Measurements from ENCODE around the gene SCIMP. TPM values are rescaled to one million over a fixed set of nuclear protein-coding genes. Genes with fewer than 3 reads are reported as not detected.
"Not testable (repeated sequence)": the region's sequence is repeated elsewhere in the genome, so short reads cannot be mapped to it uniquely, and the experiment has no call there.

Gene SCIMP
- total RNA-seq, 1 donor from 2014 or later = 2.2 TPM

- H3K27me3 ChIP-seq = no peaks in the 10 kb centered on the region
- no peaks in the 10 kb centered on the region for H3K9me3 ChIP-seq
- DNase-seq (ENCODE audit: extremely low spot score in 2 of 2) = no peak
- H3K4me1 ChIP-seq = no peaks in the 10 kb centered on the region
- H3K27ac ChIP-seq = no peak overlapping the region
- no peak overlapping the region for H3K4me3 ChIP-seq
- no peak for TF ChIP-seq POLR2AphosphoS5 (IDR thresholded peaks at IDR 0.05; ENCODE audit: insufficient read depth in 1 of 2, low read depth in 1 of 2)
- no peak for TF ChIP-seq POLR2A (IDR thresholded peaks at IDR 0.05)
- TF ChIP-seq CTCF (IDR thresholded peaks at IDR 0.05) = no peak
- intact Hi-C loops (cut with DNase I) = loop anchor here (10.0 kb wide), 1 partner anchor 86 kb away; no protein-coding TSS in a partner anchor
- H3K36me3 ChIP-seq = no peaks in the 10 kb centered on the region
Observed at GRCh38 chr17:5248821-5249479, 14.3 kb upstream of the SCIMP start.

GRCh38 chr17:5247621-5248020, 13.0 kb upstream of the SCIMP start:
- no peaks in the 10 kb centered on the region for H3K27me3 ChIP-seq
- no peak for DNase-seq (ENCODE audit: extremely low spot score in 2 of 2)
- no peak overlapping the region for H3K27ac ChIP-seq
- TF ChIP-seq POLR2A (IDR thresholded peaks at IDR 0.05) (no peak), CTCF (IDR thresholded peaks at IDR 0.05) (no peak), POLR2AphosphoS5 (IDR thresholded peaks at IDR 0.05; ENCODE audit: insufficient read depth in 1 of 2, low read depth in 1 of 2) (no peak)
- H3K36me3 ChIP-seq = no peaks in the 10 kb centered on the region
- no peak overlapping the region for H3K4me3 ChIP-seq
- no peaks in the 10 kb centered on the region for H3K9me3 ChIP-seq
- intact Hi-C loops (cut with DNase I) = loop anchor here (10.0 kb wide), 1 partner anchor 87 kb away; no protein-coding TSS in a partner anchor
- H3K4me1 ChIP-seq = no peaks in the 10 kb centered on the region

- H3K27ac ChIP-seq = no peak overlapping the region
Observed at GRCh38 chr17:5241861-5242671, 7.4 kb upstream of the SCIMP start.

GRCh38 chr17:5239769-5240168, 5.1 kb upstream of the SCIMP start:
- not testable (repeated sequence) for H3K27ac ChIP-seq; H3K4me1 ChIP-seq; H3K27me3 ChIP-seq; DNase-seq (ENCODE audit: extremely low spot score in 2 of 2); H3K4me3 ChIP-seq; H3K9me3 ChIP-seq; H3K36me3 ChIP-seq
- intact Hi-C loops (cut with DNase I) = loop anchor here (10.0 kb wide), 1 partner anchor 95 kb away; no protein-coding TSS in a partner anchor

More at GRCh38 chr17:5241861-5242671, 7.4 kb upstream of the SCIMP start:
- no peak for TF ChIP-seq CTCF (IDR thresholded peaks at IDR 0.05)
- TF ChIP-seq POLR2AphosphoS5 (IDR thresholded peaks at IDR 0.05; ENCODE audit: insufficient read depth in 1 of 2, low read depth in 1 of 2) = no peak
- TF ChIP-seq POLR2A (IDR thresholded peaks at IDR 0.05) = no peak
- no peaks in the 10 kb centered on the region for H3K27me3 ChIP-seq
- no peaks in the 10 kb centered on the region for H3K36me3 ChIP-seq
- intact Hi-C loops (cut with DNase I) = loop anchor here (10.0 kb wide), 1 partner anchor 93 kb away; no protein-coding TSS in a partner anchor
- no peak overlapping the region for H3K4me3 ChIP-seq
- H3K4me1 ChIP-seq = no peaks in the 10 kb centered on the region
- DNase-seq (ENCODE audit: extremely low spot score in 2 of 2) = no peak
- no peaks in the 10 kb centered on the region for H3K9me3 ChIP-seq

- intact Hi-C loops (cut with DNase I) = no loop called here
- no peaks in the 10 kb centered on the region for H3K27me3 ChIP-seq
- no peak overlapping the region for H3K4me3 ChIP-seq
- H3K27ac ChIP-seq = no peak overlapping the region
- TF ChIP-seq POLR2A (IDR thresholded peaks at IDR 0.05) (no peak), POLR2AphosphoS5 (IDR thresholded peaks at IDR 0.05; ENCODE audit: insufficient read depth in 1 of 2, low read depth in 1 of 2) (no peak), CTCF (IDR thresholded peaks at IDR 0.05) (no peak)
- no peaks in the 10 kb centered on the region for H3K36me3 ChIP-seq
- no peaks in the 10 kb centered on the region for H3K4me1 ChIP-seq
- no peak for DNase-seq (ENCODE audit: extremely low spot score in 2 of 2)
- H3K9me3 ChIP-seq = no peaks in the 10 kb centered on the region
Observed at GRCh38 chr17:5238333-5238732, 3.7 kb upstream of the SCIMP start.
